A549 (cell line): ENCODE data around the gene WWC1.

Experiments used
- CTCF ChIP-seq: fragments of >200 bp; sonication (Bioruptor Twin); formaldehyde crosslinking; IDR thresholded peaks from 3 replicates; pipeline ENCODE4 v1.5.1; 2016
- ELK1 ChIP-seq: fragments of 150-350 bp; IDR thresholded peaks from 2 replicates; pipeline ENCODE4 v1.6.1; 2014; ENCODE audit warnings: low read depth, mild to moderate bottlenecking, low read length
- FOSL2 ChIP-seq, 2 experiments: fragments of 450-650 bp in 1 of 2; fragments of >200 bp in 1 of 2; sonication (Bioruptor Twin) in 1 of 2; formaldehyde crosslinking; IDR thresholded peaks; 2 replicates each; pipeline versions ENCODE4 v1.5.0 to v1.6.1; 2016 to 2020; ENCODE audit warnings: mild to moderate bottlenecking in 1 of 2, moderate library complexity in 1 of 2
- HMGXB4 ChIP-seq: fragments of 250-450 bp; sonication (Bioruptor Pico); IDR thresholded peaks from 2 replicates; pipeline ENCODE4 v1.5.0; 2021; ENCODE audit warnings: mild to moderate bottlenecking, moderate library complexity, borderline replicate concordance
- HOXB13 ChIP-seq: fragments of 250-450 bp; sonication (Bioruptor Pico); IDR thresholded peaks from 2 replicates; pipeline ENCODE4 v1.5.0; 2020; ENCODE audit warnings: low read depth, mild to moderate bottlenecking, moderate library complexity
- POLR2A ChIP-seq: IDR thresholded peaks from 2 replicates; pipeline ENCODE4 v1.6.1; 2012; ENCODE audit warnings: mild to moderate bottlenecking, low read length
- RFX5 ChIP-seq: fragments of 450-650 bp; IDR thresholded peaks from 2 replicates; pipeline ENCODE4 v1.7.1; 2014; ENCODE audit warnings: antibody characterized with exemption, mild to moderate bottlenecking, moderate library complexity
- RNF2 ChIP-seq: fragments of 200-600 bp; sonication (generic); IDR thresholded peaks from 2 replicates; pipeline ENCODE4 v1.6.1; 2016; ENCODE audit warnings: low read depth, mild to moderate bottlenecking, antibody characterized with exemption, moderate library complexity, borderline replicate concordance
- SREBF2 ChIP-seq: fragments of 450-650 bp; IDR thresholded peaks from 2 replicates; pipeline ENCODE4 v1.6.1; 2014; ENCODE audit warnings: mild to moderate bottlenecking, moderate library complexity
- ZFP36 ChIP-seq: fragments of 450-650 bp; IDR thresholded peaks from 2 replicates; pipeline ENCODE4 v1.6.1; 2014; ENCODE audit warnings: borderline replicate concordance; ENCODE audit not compliant: partially characterized antibody

GRCh38 chr5:168290902-168291341 lies 523 bp upstream of the WWC1 start:
- TF ChIP-seq CTCF (no peak), FOSL2 (IDR thresholded peaks at IDR 0.05) (no peak), FOSL2 (CRISPR knock-in tag; IDR thresholded peaks at IDR 0.05) (no peak), RNF2 (no peak), HOXB13 (CRISPR knock-in tag) (no peak), POLR2A (no peak), SREBF2 (no peak), HMGXB4 (CRISPR knock-in tag) (no peak), RFX5 (no peak), ELK1 (no peak), ZFP36 (no peak)
